SJCRH30 (cell line): ENCODE measurements around the gene ABCB1. TPM values are rescaled to one million over a fixed set of nuclear protein-coding genes. Genes with fewer than 3 reads are reported as not detected.

Experiments
- total RNA-seq: library from RNA; depleted of rRNA; stranded (reverse); fragments of >200 nt; shearing (Covaris generic); gene quantifications from 2 replicates; pipeline ENCODE4 v1.2.3, GENCODE V29; 2014; rRNA removed

The ABCB1 gene
- total RNA-seq, 1 experiment from 2014 or later: not detected

Other genes starting within 250 kb of the ABCB1 start
- 0.06 and 0.13 TPM in 2 replicates for gene ABCB4, start 125.2 kb downstream of the ABCB1 start, total RNA-seq
- 0.06 and 0.13 TPM in 2 replicates for gene RUNDC3B, start 27.5 kb upstream of the ABCB1 start, total RNA-seq